Frontal cortex (tissue), 4 donors: ENCODE results near the gene CNDP2. TPM values are rescaled to one million over a fixed set of nuclear protein-coding genes. Genes with fewer than 3 reads are reported as not detected.

Experiments used
- DNase-seq, 2 donors: peaks; one replicate each; pipeline ENCODE4 v3.0.0; 2012; ENCODE audit warnings: low spot score in 2 of 2
- FAIRE-seq: peaks from 2 replicates; lab custom pipeline; 2012; peaks lifted over from hg19 to GRCh38; lab: Jason Lieb, UNC
- total RNA-seq: library from RNA; depleted of rRNA; stranded (reverse); fragments of >200 nt; gene quantifications from one replicate; pipeline ENCODE4 v1.2.3, GENCODE V29; 2014
- donor health status: control.
- donor health status: control.
- donor health status: control.

CNDP2 gene
- total RNA-seq, 1 donor from 2014 or later, result 32.6 TPM

DNA sequence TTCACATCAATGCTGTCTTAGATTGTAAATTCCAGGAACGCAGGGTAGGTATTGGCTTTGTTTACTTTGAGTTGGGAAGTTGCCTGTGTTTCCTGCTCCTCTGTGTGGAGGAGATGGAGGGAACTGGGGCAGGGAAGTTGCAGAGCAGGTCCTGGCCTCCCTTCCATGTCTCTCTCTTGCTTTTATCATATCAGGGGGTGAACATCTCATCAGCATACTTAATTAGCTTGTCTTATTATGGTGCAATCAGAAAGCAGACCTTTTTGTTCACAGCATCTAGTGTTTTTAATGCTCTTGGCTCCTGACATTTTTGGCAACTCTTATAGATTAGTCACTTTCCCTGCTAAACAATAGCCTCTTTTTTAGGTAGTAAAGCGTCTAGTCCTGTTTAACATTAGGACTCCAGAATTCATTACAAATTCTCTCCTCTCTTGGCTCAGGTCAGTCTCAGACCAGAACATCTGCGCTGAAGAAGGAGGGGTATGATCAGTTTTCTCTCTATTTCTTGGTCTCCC, 27.6 kb upstream of the CNDP2 start:
- no peak for DNase-seq
- no peak for FAIRE-seq

DNA sequence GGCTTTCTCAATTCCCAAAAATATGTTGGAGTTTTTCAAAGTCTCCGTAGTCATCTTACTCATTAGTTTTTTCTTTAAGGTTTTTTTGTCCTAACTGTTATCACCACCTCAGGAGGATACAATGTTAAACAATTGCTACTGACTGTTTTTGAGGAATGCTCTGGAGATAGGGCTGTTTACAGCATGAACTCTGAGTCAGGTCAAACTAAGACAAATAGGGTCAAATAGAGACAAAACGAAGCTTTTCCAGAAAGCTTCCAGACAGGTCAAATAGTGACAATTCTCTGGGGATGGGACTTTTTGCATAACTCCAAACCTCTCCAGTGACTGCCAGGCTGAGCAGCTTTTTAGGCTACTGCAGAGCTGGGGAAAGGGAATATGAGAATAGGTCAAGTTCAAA, 23.9 kb upstream of the CNDP2 start:
- no peak for DNase-seq
- no peak for FAIRE-seq

DNA sequence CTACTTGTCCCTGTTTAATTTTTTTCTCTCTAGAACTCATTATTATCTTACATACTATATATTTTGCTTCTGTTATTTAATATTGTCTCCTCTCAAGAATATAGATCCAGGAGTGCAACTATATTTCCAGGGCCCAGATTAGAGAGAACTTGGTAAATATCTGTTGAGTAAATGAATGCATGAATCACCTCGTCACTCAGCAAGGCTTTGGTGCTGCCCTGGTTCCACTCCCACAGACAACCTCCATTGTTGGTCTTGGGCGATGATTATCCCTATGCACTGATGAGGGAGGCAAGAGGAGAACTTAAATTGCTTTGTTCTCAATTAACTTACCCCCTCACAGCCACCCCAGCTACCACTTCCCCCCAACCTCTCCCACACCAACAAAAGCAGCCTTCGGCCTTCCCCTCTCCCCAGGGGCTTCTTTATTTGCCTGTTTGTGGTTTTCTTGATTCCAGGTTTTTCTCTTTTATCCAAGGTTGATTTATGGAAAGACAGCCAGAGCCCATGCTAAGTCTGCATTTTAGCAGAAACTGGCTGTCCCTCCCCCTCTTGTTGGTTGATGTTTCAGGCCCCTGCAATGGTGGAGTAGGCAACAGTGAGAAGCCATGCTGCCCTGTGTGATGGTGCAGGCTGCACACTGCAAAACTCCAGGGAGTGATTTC, 22.1 kb upstream of the CNDP2 start:
- FAIRE-seq (no peak), DNase-seq (no peak)

DNA sequence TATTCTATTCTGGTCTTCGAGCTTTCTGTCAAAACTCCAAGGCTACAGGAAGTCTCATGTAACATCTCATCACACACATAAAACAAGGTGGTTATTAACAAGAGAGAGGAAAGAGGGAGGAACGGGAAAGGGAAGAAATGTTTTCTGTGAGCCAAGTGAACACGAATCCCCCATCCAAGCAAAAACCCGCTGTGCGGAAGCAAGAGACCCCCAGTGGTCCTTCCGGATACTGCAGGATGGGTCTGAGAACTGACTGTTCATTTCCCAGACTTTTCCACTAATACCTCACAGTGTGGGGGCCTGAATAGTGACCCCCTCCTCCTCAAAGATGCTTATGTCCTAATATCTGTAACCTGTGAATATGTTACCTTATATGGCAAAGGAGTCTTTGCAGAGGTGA, 20.0 kb upstream of the CNDP2 start:
- FAIRE-seq, result no peak

GRCh38 chr18:74477771-74478170, 18.4 kb upstream of the CNDP2 start:
- no peak for FAIRE-seq
- no peak for DNase-seq

More for the DNA sequence above, 20.0 kb upstream of the CNDP2 start:
- peak; percentile 69 to 70 for DNase-seq

GRCh38 chr18:74478316-74478715, 17.8 kb upstream of the CNDP2 start:
- DNase-seq (no peak), FAIRE-seq (no peak)

- DNase-seq (no peak), FAIRE-seq (no peak)
Observed at GRCh38 chr18:74478880-74479279, 17.3 kb upstream of the CNDP2 start.

- FAIRE-seq (no peak), DNase-seq (no peak)
Observed at GRCh38 chr18:74479486-74480148, 16.5 kb upstream of the CNDP2 start.

DNA sequence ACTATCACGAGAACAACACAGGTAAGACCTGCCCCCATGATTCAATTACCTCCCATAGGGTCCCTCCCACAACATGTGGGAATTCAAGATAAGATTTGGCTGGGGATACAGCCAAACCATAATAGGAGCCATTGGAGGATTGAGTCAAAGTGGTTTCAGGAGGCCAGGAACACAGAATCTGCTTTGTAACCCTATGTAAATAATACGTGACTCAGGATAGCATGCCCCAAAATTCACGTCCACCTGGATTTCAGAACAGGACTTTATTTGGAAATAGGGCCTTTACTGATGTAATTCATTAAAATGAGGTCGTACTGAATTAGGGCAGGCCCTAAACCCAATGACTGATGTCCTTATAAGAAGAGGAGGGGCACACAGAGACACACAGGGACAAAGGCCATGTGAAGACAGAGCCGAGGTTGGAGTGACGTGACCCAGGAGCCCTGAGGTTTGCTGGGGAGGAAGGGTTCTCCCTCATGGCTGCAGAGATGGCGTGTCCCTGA, 16.0 kb upstream of the CNDP2 start:
- FAIRE-seq (no peak), DNase-seq (no peak)

DNA sequence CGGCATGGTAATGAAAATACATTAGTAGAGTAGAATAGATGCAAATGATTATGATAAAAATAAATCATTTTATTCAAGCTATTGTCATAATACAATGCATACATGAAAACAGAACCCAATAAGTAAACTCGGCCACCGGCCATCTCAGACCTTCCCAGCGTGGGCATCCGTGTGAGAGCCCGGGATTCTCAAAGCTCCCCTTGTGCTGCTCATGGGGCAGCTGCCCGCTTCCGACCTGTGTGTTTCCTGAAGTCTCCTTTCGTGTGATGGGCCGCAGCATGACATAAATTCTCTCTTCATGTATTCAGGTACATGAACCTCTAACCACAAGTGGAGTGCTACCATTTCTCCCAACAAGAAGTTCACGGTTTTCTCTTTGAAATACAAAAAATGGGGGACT, 13.5 kb upstream of the CNDP2 start:
- DNase-seq (no peak), FAIRE-seq (no peak)

DNA sequence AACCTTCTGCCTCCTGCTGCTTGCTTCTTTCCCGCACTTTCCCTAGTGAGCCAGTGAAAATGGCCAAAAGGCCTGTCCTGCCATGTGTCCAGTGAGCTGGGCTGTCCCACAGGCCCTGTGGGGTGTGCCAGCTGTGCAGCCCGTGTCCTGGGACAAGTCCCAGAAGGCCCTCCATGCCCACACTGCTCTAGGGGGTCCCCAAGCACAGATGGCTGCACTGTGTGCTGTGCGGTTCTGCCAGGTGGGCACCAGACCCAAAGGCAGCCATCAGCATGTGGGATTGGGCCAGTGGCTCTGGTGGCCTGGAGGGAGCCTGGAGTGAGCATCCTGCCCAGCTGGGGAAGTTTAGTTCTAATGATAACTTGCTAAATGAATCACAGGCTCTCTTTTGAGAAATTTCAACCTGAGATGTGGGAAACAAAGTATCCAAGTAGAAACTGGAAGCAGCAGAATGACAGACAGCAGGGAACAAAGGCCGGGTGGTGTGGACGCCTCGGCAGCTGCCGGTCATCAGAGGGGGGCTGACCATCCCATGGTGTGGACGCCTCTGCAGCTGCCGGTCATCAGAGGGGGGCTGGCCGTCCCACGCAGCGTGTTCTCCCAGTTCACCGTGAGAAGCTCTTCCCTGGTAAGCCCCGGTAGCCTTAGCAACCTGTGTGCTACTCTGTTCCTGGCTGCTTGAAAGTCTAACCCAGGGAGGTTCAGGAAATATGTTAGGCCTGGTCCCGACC, 9.9 kb upstream of the CNDP2 start:
- DNase-seq, result no peak
- FAIRE-seq, result no peak

- FAIRE-seq, result no peak
Observed at GRCh38 chr18:74488354-74488753, 7.8 kb upstream of the CNDP2 start.

GRCh38 chr18:74488864-74489263, 7.3 kb upstream of the CNDP2 start:
- DNase-seq (no peak), FAIRE-seq (no peak)

More at GRCh38 chr18:74488354-74488753, 7.8 kb upstream of the CNDP2 start:
- no peak for DNase-seq

DNA sequence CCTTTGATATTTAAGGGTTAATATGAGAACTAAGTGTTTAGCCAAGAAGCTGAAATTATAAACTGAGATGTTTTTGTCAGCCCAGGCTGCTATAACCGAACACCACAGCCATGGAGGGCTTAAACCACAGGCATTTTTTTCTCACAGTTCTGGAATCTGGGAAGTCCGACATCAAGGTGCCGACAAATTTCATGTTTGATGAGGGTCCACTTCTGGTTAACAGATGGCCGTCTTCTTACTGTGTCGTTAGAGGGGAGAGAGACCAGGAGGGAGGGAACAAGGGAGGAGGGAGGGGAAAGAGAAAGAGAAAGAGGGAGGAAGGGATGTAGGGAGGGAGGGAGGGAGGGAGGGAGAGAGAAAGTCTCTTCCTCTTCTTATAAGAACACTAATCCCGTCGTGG, 6.5 kb upstream of the CNDP2 start:
- DNase-seq, result no peak
- no peak for FAIRE-seq

- FAIRE-seq, result no peak
Observed at GRCh38 chr18:74492259-74492658, 3.9 kb upstream of the CNDP2 start.

DNA sequence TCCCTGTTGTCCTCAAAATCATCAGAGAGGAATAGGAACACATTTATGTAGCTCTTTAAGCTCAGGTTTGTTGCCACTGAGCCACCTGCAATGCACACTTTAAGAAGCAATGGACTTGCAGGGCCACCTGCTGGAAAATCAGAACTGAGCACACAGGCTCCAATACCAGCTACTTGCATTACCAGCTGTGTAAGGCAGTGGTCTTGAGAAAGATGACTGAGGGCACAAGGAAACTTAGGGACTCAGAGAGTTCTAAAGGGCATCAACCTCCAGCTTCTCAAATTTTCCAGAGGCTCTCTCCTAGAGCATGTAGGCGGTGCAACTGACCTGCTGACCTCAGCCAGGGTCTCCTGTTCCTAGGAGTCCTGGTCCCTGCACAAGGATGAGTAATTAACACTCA, 2.5 kb upstream of the CNDP2 start:
- DNase-seq, result no peak
- no peak for FAIRE-seq

More at GRCh38 chr18:74492259-74492658, 3.9 kb upstream of the CNDP2 start:
- DNase-seq, result no peak

DNA sequence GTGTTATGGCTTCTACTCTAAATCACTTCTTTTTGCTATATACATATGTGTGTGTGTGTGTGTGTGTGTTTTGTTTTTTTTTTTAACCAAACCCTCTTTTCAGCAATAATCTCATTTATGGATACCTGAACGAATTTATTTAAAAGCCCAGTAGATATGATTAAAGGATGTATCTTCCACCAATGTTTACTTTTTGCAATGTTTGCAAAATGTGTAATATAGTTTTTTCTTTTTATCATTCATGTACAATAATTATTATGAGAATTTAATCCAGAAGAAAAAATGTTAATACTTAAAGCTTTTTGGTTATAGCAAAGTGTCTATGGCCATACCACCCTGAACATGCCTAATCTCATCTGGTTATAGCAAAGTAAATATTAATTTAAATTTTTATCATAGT, 1.6 kb upstream of the CNDP2 start:
- FAIRE-seq (no peak), DNase-seq (no peak)

- no peak for FAIRE-seq
- peak in 1 of 2 donors; percentile 51 for DNase-seq
Observed at GRCh38 chr18:74496508-74497323, 553 bp downstream of the CNDP2 start.

DNA sequence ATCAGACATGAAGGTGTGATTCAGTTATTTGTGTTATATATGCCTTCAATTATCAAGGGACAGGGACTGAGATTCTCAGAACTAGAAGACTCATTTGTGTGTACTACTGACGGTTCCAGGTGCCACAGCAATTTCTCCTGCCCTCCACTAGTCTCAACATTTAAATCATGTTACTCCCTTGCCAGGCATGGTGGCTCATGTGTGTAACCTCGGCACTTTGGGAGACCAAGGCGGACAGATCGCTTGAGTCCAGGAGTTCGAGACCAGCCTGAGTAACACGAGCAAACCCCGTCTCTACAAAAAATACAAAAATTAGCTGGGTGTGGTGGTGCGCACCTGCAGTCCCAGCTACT, 1.1 kb downstream of the CNDP2 start:
- DNase-seq (no peak), FAIRE-seq (no peak)

DNA sequence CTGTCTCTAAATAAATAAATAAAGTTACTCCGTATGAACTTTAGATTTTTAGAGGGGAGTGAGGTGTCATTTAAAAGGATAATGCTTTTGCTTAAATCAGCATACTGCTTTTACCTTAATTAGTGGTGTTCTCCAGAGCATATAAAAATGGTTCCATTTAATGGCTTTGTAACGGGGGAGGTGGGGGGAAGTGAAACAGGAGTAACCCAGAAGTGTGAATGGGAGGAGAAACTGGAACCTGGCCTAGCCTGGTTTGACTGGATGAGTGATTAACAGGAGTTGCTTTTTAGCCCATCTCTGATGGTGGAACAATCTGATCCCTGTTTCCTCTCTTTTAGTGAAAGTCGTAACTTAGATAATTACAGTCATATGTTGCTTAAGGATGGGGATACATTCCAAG, 1.6 kb downstream of the CNDP2 start:
- FAIRE-seq, result no peak
- no peak for DNase-seq
